GM23338 (cell line): ENCODE results near the gene GPC5. TPM values are rescaled to one million over a fixed set of nuclear protein-coding genes. Genes with fewer than 3 reads are reported as not detected.

Experiments used
- ATAC-seq: fragments of 200-7000 bp; cut with Tn5 transposase; 3 replicates; pipeline ENCODE4 v1.9.1; 2020
- DNase-seq: peaks from one replicate; pipeline ENCODE4 v3.0.0-alpha.2; 2015; ENCODE audit warnings: low spot score
- H2AFZ ChIP-seq: fragments of 200-600 bp; sonication (generic); 2 replicates; pipeline ENCODE4 v1.8.0; 2016; ENCODE audit warnings: antibody characterized with exemption, mild to moderate bottlenecking, moderate library complexity
- H3F3A ChIP-seq: fragments of 200-600 bp; sonication (generic); replicated peaks from 2 replicates; pipeline ENCODE4 v1.8.0; 2017; ENCODE audit warnings: antibody characterized with exemption, mixed run types, low read depth
- H3K27ac ChIP-seq: fragments of 200-600 bp; sonication (generic); 2 replicates; pipeline ENCODE4 v1.6.1; 2016; ENCODE audit warnings: low read depth
- H3K27me3 ChIP-seq: fragments of 200-600 bp; sonication (generic); 2 replicates; pipeline ENCODE4 v1.8.0; 2016; ENCODE audit warnings: mild to moderate bottlenecking, mixed run types, moderate library complexity; ENCODE audit not compliant: insufficient read depth
- H3K36me3 ChIP-seq: fragments of 200-600 bp; sonication (generic); 2 replicates; pipeline ENCODE4 v1.8.0; 2016; ENCODE audit warnings: mild to moderate bottlenecking; ENCODE audit not compliant: insufficient read depth
- H3K4me1 ChIP-seq: fragments of 200-600 bp; sonication (generic); 2 replicates; pipeline ENCODE4 v1.8.0; 2016; ENCODE audit warnings: mild to moderate bottlenecking, moderate library complexity; ENCODE audit not compliant: insufficient read depth
- H3K4me2 ChIP-seq: fragments of 200-600 bp; sonication (generic); 2 replicates; pipeline ENCODE4 v1.7.1; 2017; ENCODE audit warnings: mixed run types
- H3K4me3 ChIP-seq: fragments of 200-600 bp; sonication (generic); 2 replicates; pipeline ENCODE4 v1.6.1; 2016; ENCODE audit warnings: mixed run types
- H3K79me2 ChIP-seq: fragments of 200-600 bp; sonication (generic); replicated peaks from 2 replicates; pipeline ENCODE4 v1.8.0; 2017; ENCODE audit warnings: mild to moderate bottlenecking; ENCODE audit not compliant: insufficient read depth
- H3K9me2 ChIP-seq: fragments of 200-600 bp; sonication (generic); 2 replicates; pipeline ENCODE4 v1.8.0; 2017; ENCODE audit not compliant: insufficient read depth
- H4K20me1 ChIP-seq: fragments of 200-600 bp; sonication (generic); replicated peaks from 2 replicates; pipeline ENCODE4 v1.8.0; 2017; ENCODE audit warnings: mild to moderate bottlenecking; ENCODE audit not compliant: insufficient read depth
- H3K27ac Mint-ChIP-seq: 2 replicates; pipeline ENCODE4 v1.8.0; 2020; ENCODE audit warnings: inconsistent platforms, mild to moderate bottlenecking, moderate library complexity, mixed read lengths
- H3K27me3 Mint-ChIP-seq: 3 replicates; pipeline ENCODE4 v1.8.0; 2022; ENCODE audit warnings: low read depth, mild to moderate bottlenecking, moderate library complexity, mixed read lengths, inconsistent platforms; ENCODE audit not compliant: insufficient read depth, poor library complexity
- H3K36me3 Mint-ChIP-seq: 3 replicates; pipeline ENCODE4 v1.8.0; 2021; ENCODE audit warnings: low read depth, mild to moderate bottlenecking, inconsistent platforms, moderate library complexity, mixed read lengths
- H3K4me1 Mint-ChIP-seq: 3 replicates; pipeline ENCODE4 v1.8.0; 2020; ENCODE audit warnings: mild to moderate bottlenecking, inconsistent platforms, mixed read lengths
- H3K4me3 Mint-ChIP-seq: 3 replicates; pipeline ENCODE4 v1.8.0; 2021; ENCODE audit warnings: moderate library complexity, mild to moderate bottlenecking, inconsistent platforms, mixed read lengths
- H3K9me3 Mint-ChIP-seq: 3 replicates; pipeline ENCODE4 v1.8.0; 2020; ENCODE audit warnings: moderate library complexity, mild to moderate bottlenecking, inconsistent platforms, mixed read lengths
- CREB1 ChIP-seq: fragments of 250-450 bp; sonication (Bioruptor Pico); IDR thresholded peaks from 2 replicates; pipeline ENCODE4 v1.5.0; 2020; ENCODE audit warnings: low read depth, mild to moderate bottlenecking, moderate library complexity
- EZH2 ChIP-seq: fragments of 200-600 bp; sonication (generic); IDR thresholded peaks from one replicate; pipeline ENCODE4 v1.8.0; 2017; ENCODE audit warnings: antibody characterized with exemption, mild to moderate bottlenecking, low read depth; ENCODE audit not compliant: unreplicated experiment
- JUNB ChIP-seq: IDR thresholded peaks from one replicate; pipeline ENCODE4 v1.6.1; 2016; ENCODE audit warnings: antibody characterized with exemption; ENCODE audit not compliant: unreplicated experiment
- NANOG ChIP-seq: IDR thresholded peaks from 2 replicates; pipeline ENCODE4 v1.6.1; 2016; ENCODE audit warnings: antibody characterized with exemption, borderline replicate concordance
- POLR2AphosphoS5 ChIP-seq: IDR thresholded peaks from 2 replicates; pipeline ENCODE4 v1.6.1; 2016; ENCODE audit warnings: antibody characterized with exemption, low read depth
- ZNF331 ChIP-seq: fragments of 250-450 bp; sonication (Bioruptor Pico); IDR thresholded peaks from 2 replicates; pipeline ENCODE4 v1.5.0; 2020; ENCODE audit warnings: low read depth, mild to moderate bottlenecking, moderate library complexity
- polyA plus RNA-seq: library from polyadenylated mRNA; unstranded; fragments of >200 nt; fragmentation: Nextera tagmentation; extraction: Ambion mirVana; gene quantifications from 2 replicates; pipeline ENCODE4 v1.2.1, GENCODE V29; 2016
- total RNA-seq: library from RNA; depleted of rRNA; stranded (reverse); fragments of >200 nt; shearing (Covaris generic); gene quantifications from 2 replicates; pipeline ENCODE4 v1.2.3, GENCODE V29; 2014
- TF ChIP-seq, protein P1 (sequence below), 2 experiments: fragments of 200-600 bp in 1 of 2; sonication (generic) in 1 of 2; conservative IDR thresholded peaks; 2 replicates each; pipeline versions ENCODE4 v1.5.1 to v1.6.1; 2016 to 2017; ENCODE audit warnings: antibody characterized with exemption in 2 of 2, low read depth in 2 of 2, mild to moderate bottlenecking in 2 of 2, moderate library complexity in 1 of 2
- TF ChIP-seq, protein P2 (sequence below): fragments of 250-450 bp; sonication (Bioruptor Pico); IDR thresholded peaks from 2 replicates; pipeline ENCODE4 v1.5.0; 2020; ENCODE audit warnings: mild to moderate bottlenecking, moderate library complexity
- TF ChIP-seq, protein P3 (sequence below): IDR thresholded peaks from one replicate; pipeline ENCODE4 v1.6.1; 2018; ENCODE audit warnings: antibody characterized with exemption; ENCODE audit not compliant: unreplicated experiment

The GPC5 gene
- total and polyA plus RNA-seq, 2 experiments from 2014 or later = 0.95 to 1.1 TPM

DNA sequence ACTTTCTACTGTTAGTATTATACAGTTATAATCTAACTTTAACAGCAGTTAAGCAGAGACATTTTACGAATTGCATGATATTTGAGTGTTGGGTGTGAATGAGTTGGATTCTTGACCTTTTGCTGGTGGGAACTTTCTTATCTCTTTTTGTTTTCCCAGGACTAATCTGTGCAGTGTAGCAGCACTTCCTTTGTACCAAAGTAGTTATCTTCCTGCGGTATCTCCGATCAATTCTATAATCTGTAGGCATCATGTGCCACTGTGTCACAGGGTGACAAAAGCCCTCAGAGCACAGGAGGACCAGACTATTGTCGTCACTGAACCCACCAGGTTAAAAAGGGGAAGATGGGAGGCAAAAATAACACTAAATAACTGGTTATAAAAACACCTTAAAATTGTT is 823.5 kb downstream of the GPC5 start:
- no peak overlapping the region for H2AFZ ChIP-seq
- no peak overlapping the region for H3K4me3 ChIP-seq
- H3K4me1 ChIP-seq = peaks cover 10% of the 10 kb centered on the region
- no peak for DNase-seq
- no peak overlapping the region for H3K4me3 Mint-ChIP-seq
- no peaks in the 10 kb centered on the region for H3K9me3 Mint-ChIP-seq
- no peaks in the 10 kb centered on the region for H3F3A ChIP-seq
- no peak for ATAC-seq
- H3K27me3 ChIP-seq = no peaks in the 10 kb centered on the region
- H3K4me2 ChIP-seq = no peak overlapping the region
- no peaks in the 10 kb centered on the region for H4K20me1 ChIP-seq
- TF ChIP-seq JUNB (no peak), CREB1 (CRISPR knock-in tag) (no peak)
- no peaks in the 10 kb centered on the region for H3K36me3 ChIP-seq
- no peak overlapping the region for H3K27ac Mint-ChIP-seq
- H3K36me3 Mint-ChIP-seq = no peaks in the 10 kb centered on the region
- H3K79me2 ChIP-seq = no peaks in the 10 kb centered on the region
- H3K27me3 Mint-ChIP-seq = no peaks in the 10 kb centered on the region
- no peaks in the 10 kb centered on the region for H3K9me2 ChIP-seq
- no peak overlapping the region for H3K27ac ChIP-seq
- peaks cover 15% of the 10 kb centered on the region for H3K4me1 Mint-ChIP-seq

DNA sequence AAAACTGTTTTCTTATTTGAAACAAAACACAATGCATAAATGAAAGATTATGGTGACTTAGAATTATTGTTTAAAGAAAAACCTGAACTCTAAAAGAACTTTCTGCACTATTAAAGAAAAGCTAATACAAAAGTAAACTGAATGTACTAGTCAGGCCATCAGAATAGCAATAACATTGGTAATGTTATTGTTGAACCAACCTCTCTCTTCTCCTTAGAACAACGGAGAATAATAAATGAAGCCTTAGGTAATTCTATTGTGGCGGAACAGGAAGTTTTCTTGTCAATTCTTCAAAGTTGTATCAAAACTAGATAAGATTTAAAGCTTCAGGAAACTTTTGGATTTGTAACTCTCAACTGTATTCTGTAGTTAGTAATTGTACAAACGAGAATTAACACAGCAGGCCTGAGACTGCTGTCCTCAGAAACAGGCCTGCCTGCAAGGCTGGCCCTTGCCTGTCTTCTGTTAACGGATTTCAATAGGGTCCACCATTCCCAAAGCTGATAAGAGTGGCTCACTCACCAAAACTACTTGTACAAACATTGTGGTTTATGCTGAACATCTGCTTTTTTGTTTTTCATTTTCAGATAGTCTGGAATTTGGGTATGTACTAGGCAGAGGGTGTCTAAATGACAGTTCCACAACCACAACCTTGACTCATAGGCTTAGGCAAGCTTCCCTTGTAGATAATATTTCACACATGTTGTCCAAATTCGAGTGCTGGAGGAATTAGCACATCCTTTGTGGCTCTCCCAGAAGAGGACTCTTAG is 825.8 kb downstream of the GPC5 start:
- Histone ChIP-seq H3K4me3 (no peak overlapping the region), H4K20me1 (no peaks in the 10 kb centered on the region), H3K9me2 (no peaks in the 10 kb centered on the region), H2AFZ (no peak overlapping the region; the same call in 1 of the 2 replicates), H3K79me2 (no peaks in the 10 kb centered on the region), H3K36me3 (no peaks in the 10 kb centered on the region), H3K4me2 (no peak overlapping the region), H3K27me3 (no peaks in the 10 kb centered on the region), H3F3A (no peaks in the 10 kb centered on the region), H3K27ac (no peak overlapping the region), H3K4me1 (peaks cover 5% of the 10 kb centered on the region; the same call in 1 of the 2 replicates)
- no peaks in the 10 kb centered on the region for H3K9me3 Mint-ChIP-seq
- H3K4me3 Mint-ChIP-seq = no peak overlapping the region
- H3K36me3 Mint-ChIP-seq = no peaks in the 10 kb centered on the region
- H3K27ac Mint-ChIP-seq = no peak overlapping the region
- H3K27me3 Mint-ChIP-seq = no peaks in the 10 kb centered on the region
- H3K4me1 Mint-ChIP-seq = peaks cover 3% of the 10 kb centered on the region
- no peak for ATAC-seq
- DNase-seq = no peak
- TF ChIP-seq, protein P1, sequence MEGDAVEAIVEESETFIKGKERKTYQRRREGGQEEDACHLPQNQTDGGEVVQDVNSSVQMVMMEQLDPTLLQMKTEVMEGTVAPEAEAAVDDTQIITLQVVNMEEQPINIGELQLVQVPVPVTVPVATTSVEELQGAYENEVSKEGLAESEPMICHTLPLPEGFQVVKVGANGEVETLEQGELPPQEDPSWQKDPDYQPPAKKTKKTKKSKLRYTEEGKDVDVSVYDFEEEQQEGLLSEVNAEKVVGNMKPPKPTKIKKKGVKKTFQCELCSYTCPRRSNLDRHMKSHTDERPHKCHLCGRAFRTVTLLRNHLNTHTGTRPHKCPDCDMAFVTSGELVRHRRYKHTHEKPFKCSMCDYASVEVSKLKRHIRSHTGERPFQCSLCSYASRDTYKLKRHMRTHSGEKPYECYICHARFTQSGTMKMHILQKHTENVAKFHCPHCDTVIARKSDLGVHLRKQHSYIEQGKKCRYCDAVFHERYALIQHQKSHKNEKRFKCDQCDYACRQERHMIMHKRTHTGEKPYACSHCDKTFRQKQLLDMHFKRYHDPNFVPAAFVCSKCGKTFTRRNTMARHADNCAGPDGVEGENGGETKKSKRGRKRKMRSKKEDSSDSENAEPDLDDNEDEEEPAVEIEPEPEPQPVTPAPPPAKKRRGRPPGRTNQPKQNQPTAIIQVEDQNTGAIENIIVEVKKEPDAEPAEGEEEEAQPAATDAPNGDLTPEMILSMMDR (conservative IDR thresholded peaks at IDR 0.05; ENCODE audit: low read depth in 2 of 2) = no peak
- TF ChIP-seq NANOG (no peak), POLR2AphosphoS5 (no peak), JUNB (no peak), EZH2 (no peak), ZNF331 (no peak), CREB1 (CRISPR knock-in tag) (no peak)
- TF ChIP-seq, protein P2, sequence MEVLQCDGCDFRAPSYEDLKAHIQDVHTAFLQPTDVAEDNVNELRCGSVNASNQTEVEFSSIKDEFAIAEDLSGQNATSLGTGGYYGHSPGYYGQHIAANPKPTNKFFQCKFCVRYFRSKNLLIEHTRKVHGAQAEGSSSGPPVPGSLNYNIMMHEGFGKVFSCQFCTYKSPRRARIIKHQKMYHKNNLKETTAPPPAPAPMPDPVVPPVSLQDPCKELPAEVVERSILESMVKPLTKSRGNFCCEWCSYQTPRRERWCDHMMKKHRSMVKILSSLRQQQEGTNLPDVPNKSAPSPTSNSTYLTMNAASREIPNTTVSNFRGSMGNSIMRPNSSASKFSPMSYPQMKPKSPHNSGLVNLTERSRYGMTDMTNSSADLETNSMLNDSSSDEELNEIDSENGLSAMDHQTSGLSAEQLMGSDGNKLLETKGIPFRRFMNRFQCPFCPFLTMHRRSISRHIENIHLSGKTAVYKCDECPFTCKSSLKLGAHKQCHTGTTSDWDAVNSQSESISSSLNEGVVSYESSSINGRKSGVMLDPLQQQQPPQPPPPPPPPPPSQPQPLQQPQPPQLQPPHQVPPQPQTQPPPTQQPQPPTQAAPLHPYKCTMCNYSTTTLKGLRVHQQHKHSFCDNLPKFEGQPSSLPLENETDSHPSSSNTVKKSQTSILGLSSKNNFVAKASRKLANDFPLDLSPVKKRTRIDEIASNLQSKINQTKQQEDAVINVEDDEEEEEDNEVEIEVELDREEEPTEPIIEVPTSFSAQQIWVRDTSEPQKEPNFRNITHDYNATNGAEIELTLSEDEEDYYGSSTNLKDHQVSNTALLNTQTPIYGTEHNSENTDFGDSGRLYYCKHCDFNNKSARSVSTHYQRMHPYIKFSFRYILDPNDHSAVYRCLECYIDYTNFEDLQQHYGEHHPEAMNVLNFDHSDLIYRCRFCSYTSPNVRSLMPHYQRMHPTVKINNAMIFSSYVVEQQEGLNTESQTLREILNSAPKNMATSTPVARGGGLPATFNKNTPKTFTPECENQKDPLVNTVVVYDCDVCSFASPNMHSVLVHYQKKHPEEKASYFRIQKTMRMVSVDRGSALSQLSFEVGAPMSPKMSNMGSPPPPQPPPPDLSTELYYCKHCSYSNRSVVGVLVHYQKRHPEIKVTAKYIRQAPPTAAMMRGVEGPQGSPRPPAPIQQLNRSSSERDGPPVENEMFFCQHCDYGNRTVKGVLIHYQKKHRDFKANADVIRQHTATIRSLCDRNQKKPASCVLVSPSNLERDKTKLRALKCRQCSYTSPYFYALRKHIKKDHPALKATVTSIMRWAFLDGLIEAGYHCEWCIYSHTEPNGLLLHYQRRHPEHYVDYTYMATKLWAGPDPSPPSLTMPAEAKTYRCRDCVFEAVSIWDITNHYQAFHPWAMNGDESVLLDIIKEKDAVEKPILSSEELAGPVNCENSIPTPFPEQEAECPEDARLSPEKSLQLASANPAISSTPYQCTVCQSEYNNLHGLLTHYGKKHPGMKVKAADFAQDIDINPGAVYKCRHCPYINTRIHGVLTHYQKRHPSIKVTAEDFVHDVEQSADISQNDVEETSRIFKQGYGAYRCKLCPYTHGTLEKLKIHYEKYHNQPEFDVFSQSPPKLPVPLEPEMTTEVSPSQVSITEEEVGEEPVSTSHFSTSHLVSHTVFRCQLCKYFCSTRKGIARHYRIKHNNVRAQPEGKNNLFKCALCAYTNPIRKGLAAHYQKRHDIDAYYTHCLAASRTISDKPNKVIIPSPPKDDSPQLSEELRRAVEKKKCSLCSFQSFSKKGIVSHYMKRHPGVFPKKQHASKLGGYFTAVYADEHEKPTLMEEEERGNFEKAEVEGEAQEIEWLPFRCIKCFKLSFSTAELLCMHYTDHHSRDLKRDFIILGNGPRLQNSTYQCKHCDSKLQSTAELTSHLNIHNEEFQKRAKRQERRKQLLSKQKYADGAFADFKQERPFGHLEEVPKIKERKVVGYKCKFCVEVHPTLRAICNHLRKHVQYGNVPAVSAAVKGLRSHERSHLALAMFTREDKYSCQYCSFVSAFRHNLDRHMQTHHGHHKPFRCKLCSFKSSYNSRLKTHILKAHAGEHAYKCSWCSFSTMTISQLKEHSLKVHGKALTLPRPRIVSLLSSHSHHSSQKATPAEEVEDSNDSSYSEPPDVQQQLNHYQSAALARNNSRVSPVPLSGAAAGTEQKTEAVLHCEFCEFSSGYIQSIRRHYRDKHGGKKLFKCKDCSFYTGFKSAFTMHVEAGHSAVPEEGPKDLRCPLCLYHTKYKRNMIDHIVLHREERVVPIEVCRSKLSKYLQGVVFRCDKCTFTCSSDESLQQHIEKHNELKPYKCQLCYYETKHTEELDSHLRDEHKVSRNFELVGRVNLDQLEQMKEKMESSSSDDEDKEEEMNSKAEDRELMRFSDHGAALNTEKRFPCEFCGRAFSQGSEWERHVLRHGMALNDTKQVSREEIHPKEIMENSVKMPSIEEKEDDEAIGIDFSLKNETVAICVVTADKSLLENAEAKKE = no peak
- TF ChIP-seq, protein P3, sequence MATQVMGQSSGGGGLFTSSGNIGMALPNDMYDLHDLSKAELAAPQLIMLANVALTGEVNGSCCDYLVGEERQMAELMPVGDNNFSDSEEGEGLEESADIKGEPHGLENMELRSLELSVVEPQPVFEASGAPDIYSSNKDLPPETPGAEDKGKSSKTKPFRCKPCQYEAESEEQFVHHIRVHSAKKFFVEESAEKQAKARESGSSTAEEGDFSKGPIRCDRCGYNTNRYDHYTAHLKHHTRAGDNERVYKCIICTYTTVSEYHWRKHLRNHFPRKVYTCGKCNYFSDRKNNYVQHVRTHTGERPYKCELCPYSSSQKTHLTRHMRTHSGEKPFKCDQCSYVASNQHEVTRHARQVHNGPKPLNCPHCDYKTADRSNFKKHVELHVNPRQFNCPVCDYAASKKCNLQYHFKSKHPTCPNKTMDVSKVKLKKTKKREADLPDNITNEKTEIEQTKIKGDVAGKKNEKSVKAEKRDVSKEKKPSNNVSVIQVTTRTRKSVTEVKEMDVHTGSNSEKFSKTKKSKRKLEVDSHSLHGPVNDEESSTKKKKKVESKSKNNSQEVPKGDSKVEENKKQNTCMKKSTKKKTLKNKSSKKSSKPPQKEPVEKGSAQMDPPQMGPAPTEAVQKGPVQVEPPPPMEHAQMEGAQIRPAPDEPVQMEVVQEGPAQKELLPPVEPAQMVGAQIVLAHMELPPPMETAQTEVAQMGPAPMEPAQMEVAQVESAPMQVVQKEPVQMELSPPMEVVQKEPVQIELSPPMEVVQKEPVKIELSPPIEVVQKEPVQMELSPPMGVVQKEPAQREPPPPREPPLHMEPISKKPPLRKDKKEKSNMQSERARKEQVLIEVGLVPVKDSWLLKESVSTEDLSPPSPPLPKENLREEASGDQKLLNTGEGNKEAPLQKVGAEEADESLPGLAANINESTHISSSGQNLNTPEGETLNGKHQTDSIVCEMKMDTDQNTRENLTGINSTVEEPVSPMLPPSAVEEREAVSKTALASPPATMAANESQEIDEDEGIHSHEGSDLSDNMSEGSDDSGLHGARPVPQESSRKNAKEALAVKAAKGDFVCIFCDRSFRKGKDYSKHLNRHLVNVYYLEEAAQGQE = no peak
